DOHH2 (cell line): Measurements from ENCODE around the gene FGD4.

Experiments used
- EZH2phosphoT487 ChIP-seq: fragments of 200-600 bp; sonication (generic); IDR thresholded peaks from 2 replicates; pipeline ENCODE4 v1.6.1; 2017; ENCODE audit warnings: borderline replicate concordance, mild to moderate bottlenecking, antibody characterized with exemption, low read length, moderate library complexity, mixed read lengths
- TF ChIP-seq, protein P1 (sequence below): fragments of 200-600 bp; sonication (generic); IDR thresholded peaks from one replicate; pipeline ENCODE4 v1.5.1; 2014; ENCODE audit warnings: antibody characterized with exemption, mild to moderate bottlenecking, low read depth, low read length; ENCODE audit not compliant: poor library complexity, severe bottlenecking

GRCh38 chr12:32488132-32488531, 88.8 kb downstream of the FGD4 start:
- TF ChIP-seq, protein P1, sequence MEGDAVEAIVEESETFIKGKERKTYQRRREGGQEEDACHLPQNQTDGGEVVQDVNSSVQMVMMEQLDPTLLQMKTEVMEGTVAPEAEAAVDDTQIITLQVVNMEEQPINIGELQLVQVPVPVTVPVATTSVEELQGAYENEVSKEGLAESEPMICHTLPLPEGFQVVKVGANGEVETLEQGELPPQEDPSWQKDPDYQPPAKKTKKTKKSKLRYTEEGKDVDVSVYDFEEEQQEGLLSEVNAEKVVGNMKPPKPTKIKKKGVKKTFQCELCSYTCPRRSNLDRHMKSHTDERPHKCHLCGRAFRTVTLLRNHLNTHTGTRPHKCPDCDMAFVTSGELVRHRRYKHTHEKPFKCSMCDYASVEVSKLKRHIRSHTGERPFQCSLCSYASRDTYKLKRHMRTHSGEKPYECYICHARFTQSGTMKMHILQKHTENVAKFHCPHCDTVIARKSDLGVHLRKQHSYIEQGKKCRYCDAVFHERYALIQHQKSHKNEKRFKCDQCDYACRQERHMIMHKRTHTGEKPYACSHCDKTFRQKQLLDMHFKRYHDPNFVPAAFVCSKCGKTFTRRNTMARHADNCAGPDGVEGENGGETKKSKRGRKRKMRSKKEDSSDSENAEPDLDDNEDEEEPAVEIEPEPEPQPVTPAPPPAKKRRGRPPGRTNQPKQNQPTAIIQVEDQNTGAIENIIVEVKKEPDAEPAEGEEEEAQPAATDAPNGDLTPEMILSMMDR: no peak
- TF ChIP-seq EZH2phosphoT487: no peak
